Fibroblast of the aortic adventitia (primary cell): ENCODE results near the gene CAPN11. TPM values are rescaled to one million over a fixed set of nuclear protein-coding genes. Genes with fewer than 3 reads are reported as not detected.

Experiments used
- DNase-seq: peaks from one replicate; pipeline ENCODE4 v3.0.0-alpha.2; 2010; ENCODE audit warnings: low read depth
- H3K4me3 ChIP-seq: 2 replicates; pipeline ENCODE4 v1.5.1; 2011; ENCODE audit warnings: low read depth, mild to moderate bottlenecking, control low read depth, low read length, moderate library complexity
- CTCF ChIP-seq: IDR thresholded peaks from 2 replicates; pipeline ENCODE4 v1.5.1; 2011; ENCODE audit warnings: mild to moderate bottlenecking, low read length, control low read depth, inconsistent platforms; ENCODE audit not compliant: insufficient read depth
- total RNA-seq: library from RNA; depleted of rRNA; stranded (reverse); fragments of >200 nt; gene quantifications from 2 replicates; pipeline ENCODE4 v1.2.3, GENCODE V29; 2012; ENCODE audit warnings: low replicate concordance

CAPN11 gene
- total RNA-seq, 1 donor, result not detected

- TF ChIP-seq CTCF, result no peak
- H3K4me3 ChIP-seq, result no peak overlapping the region
- DNase-seq, result no peak
These were observed 18.3 kb downstream of the CAPN11 start for GRCh38 chr6:44176762-44177509.

GRCh38 chr6:44177691-44178423, 19.2 kb downstream of the CAPN11 start:
- no peak overlapping the region for H3K4me3 ChIP-seq
- no peak for TF ChIP-seq CTCF
- DNase-seq, result peak; percentile 98

- H3K4me3 ChIP-seq, result no peak overlapping the region
- TF ChIP-seq CTCF, result no peak
- DNase-seq, result no peak
These were observed 19.9 kb downstream of the CAPN11 start for GRCh38 chr6:44178424-44179071.

- TF ChIP-seq CTCF, result no peak
- no peak overlapping the region for H3K4me3 ChIP-seq
- no peak for DNase-seq
These were observed 20.5 kb downstream of the CAPN11 start for GRCh38 chr6:44179072-44179536.

- no peak overlapping the region for H3K4me3 ChIP-seq
- no peak for TF ChIP-seq CTCF
- DNase-seq, result no peak
These were observed 21.0 kb downstream of the CAPN11 start for GRCh38 chr6:44179648-44180047.

GRCh38 chr6:44180406-44180805, 21.8 kb downstream of the CAPN11 start:
- DNase-seq, result no peak
- TF ChIP-seq CTCF, result no peak
- no peak overlapping the region for H3K4me3 ChIP-seq
